ENCODE data around the gene NAT16. TPM values are rescaled to one million over a fixed set of nuclear protein-coding genes. Genes with fewer than 3 reads are reported as not detected.

NAT16 gene
- total and polyA plus RNA-seq, 2 of the 13 experiments (the other 11 are each of a cell fraction or from before 2014, with no cell fraction given), result 0.04 TPM; not detected in 1

- in situ Hi-C loops (cut with HindIII; ENCODE audit: extremely low pct_ligation_motif_present, low pct_unique_long_range_greater_than_20kb), result no loop called here
- ChIA-PET POLR2A (interaction anchor here (0.8 to 11.2 kb wide), 21 partner anchors 12 to 342 kb away, joined by 3 to 202 read pairs (median 7); partner anchors contain the start of genes CLDN15, FIS1, IFT22 and MOGAT3), CTCF (ENCODE audit: low intra/inter-chr PET ratio, low total read pairs) (interaction anchor here (1.3 kb wide), 1 partner anchor 27 kb away, joined by 5 read pairs; the partner anchor contains the start of gene FIS1)
- FAIRE-seq, result no peak
- ATAC-seq, result no peak; the same call in 1 of the 3 replicates
- H3K4me1 ChIP-seq (ENCODE audit: insufficient read depth, low read length), result peaks cover 44% of the 10 kb centered on the region
- H3K36me3 ChIP-seq (replicated peaks in 1 of 2; ENCODE audit: control insufficient read depth in 1 of 2, insufficient read depth in 2 of 2, low read length in 2 of 2), result peaks cover 2 to 12% of the 10 kb centered on the region in 2 experiments; a peak in 4 of 5 replicates
- no peaks in the 10 kb centered on the region; a peak in 1 of 5 replicates for H3K27me3 ChIP-seq (ENCODE audit: control insufficient read depth in 1 of 2, insufficient read depth in 2 of 2, low read length in 2 of 2)
- BruUV-seq (replicated peaks), result no TSS peak
- peak overlapping the region; percentile 84 for H3K27ac ChIP-seq (ENCODE audit: extremely low read length, insufficient read depth, low read length)
- no peak overlapping the region for H2AFZ ChIP-seq (ENCODE audit: low read length)
- H3K79me2 ChIP-seq (ENCODE audit: insufficient read depth, low read length), result peaks cover 29% of the 10 kb centered on the region
- WGBS (ENCODE audit: low lambda C conversion rate), result 0% methylated on average over 2 of the region's 34 CpGs
- DNase-seq (ENCODE audit: low spot score), result no peak
- intact Hi-C loops (cut with micrococcal nuclease; ENCODE audit: unreplicated experiment), result loop anchor here (2.0 kb wide), 1 partner anchor 16 kb away; the partner anchor contains the start of gene MOGAT3
- H3K4me3 ChIP-seq (replicated peaks in 1 of 3; ENCODE audit: insufficient read depth in 1 of 3, low read depth in 2 of 3, low read length in 3 of 3), result peak overlapping the region; percentile 82 to 95 (median 83)
- H3K4me2 ChIP-seq (ENCODE audit: low read depth, low read length), result peak overlapping the region; percentile 91
- no peaks in the 10 kb centered on the region for H3K9me3 ChIP-seq (ENCODE audit: low read length)
- H3K9ac ChIP-seq (ENCODE audit: insufficient read depth, low read depth, low read length), result peak overlapping the region; percentile 86
- no peaks in the 10 kb centered on the region for H4K20me1 ChIP-seq (ENCODE audit: insufficient read depth, low read length)
- 0 out of 2 replicates have a peak, but pooled peaks have one; percentile 39 for TF ChIP-seq REL (CRISPR knock-in tag; conservative IDR thresholded peaks at IDR 0.05)
- 0 out of 2 replicates have a peak, but pooled peaks have one; percentile 10 for TF ChIP-seq ZNF552 (CRISPR knock-in tag; IDR thresholded peaks at IDR 0.05; ENCODE audit: borderline replicate concordance)
- TF ChIP-seq MEIS1 (CRISPR knock-in tag; IDR thresholded peaks at IDR 0.05; ENCODE audit: borderline replicate concordance), result peak; percentile 21; the same call in 1 of the 2 replicates
- no peak for TF ChIP-seq FOXO1 (CRISPR knock-in tag; IDR thresholded peaks at IDR 0.05)
- TF ChIP-seq ZNF3 (CRISPR knock-in tag; IDR thresholded peaks at IDR 0.05), result no peak
- no peak; the same call in 1 of the 2 replicates for TF ChIP-seq BORCS8-MEF2B (CRISPR knock-in tag; IDR thresholded peaks at IDR 0.05)
- 0 out of 2 replicates have a peak, but pooled peaks have one; percentile 11 for TF ChIP-seq ZFX (CRISPR knock-in tag; IDR thresholded peaks at IDR 0.05; ENCODE audit: low read depth)
- TF ChIP-seq MAZ (IDR thresholded peaks at IDR 0.05; ENCODE audit: borderline replicate concordance, low read depth, low read length), result 0 out of 2 replicates have a peak, but pooled peaks have one; percentile 5
- no peak for TF ChIP-seq MAZ (CRISPR knock-in tag; IDR thresholded peaks at IDR 0.05; ENCODE audit: low read depth)
- TF ChIP-seq TBX2 (CRISPR knock-in tag; IDR thresholded peaks at IDR 0.05; ENCODE audit: borderline replicate concordance), result 0 out of 2 replicates have a peak, but pooled peaks have one; percentile 6
- TF ChIP-seq ZNF792 (CRISPR knock-in tag; IDR thresholded peaks at IDR 0.05), result 0 out of 2 replicates have a peak, but pooled peaks have one; percentile 25
- TF ChIP-seq ZNF605 (CRISPR knock-in tag; IDR thresholded peaks at IDR 0.05), result 0 out of 2 replicates have a peak, but pooled peaks have one; percentile 50
- no peak for TF ChIP-seq NBN (conservative IDR thresholded peaks at IDR 0.05)
- no peak for TF ChIP-seq POLR2AphosphoS2 (IDR thresholded peaks at IDR 0.05; ENCODE audit: low read depth, low read length)
- TF ChIP-seq CREBL2 (CRISPR knock-in tag; IDR thresholded peaks at IDR 0.05; ENCODE audit: borderline replicate concordance), result peak; percentile 31; the same call in 1 of the 2 replicates
- TF ChIP-seq EP300 (IDR thresholded peaks at IDR 0.05; ENCODE audit: low read depth in 2 of 2, low read length in 2 of 2), result 0 out of 4 replicates have a peak, but pooled peaks of 1 of the 2 experiments have one; percentile 12
- no peak; the same call in 1 of the 2 replicates for TF ChIP-seq EP300 (CRISPR knock-in tag; IDR thresholded peaks at IDR 0.05; ENCODE audit: borderline replicate concordance)
- TF ChIP-seq ZNF768 (CRISPR knock-in tag; IDR thresholded peaks at IDR 0.05), result 0 out of 2 replicates have a peak, but pooled peaks have one; percentile 23
- 0 out of 2 replicates have a peak, but pooled peaks have one; percentile 17 for TF ChIP-seq JUN (CRISPR knock-in tag; IDR thresholded peaks at IDR 0.05)
- peak in 1 of 2 experiments; percentile 63; a peak in 1 of 4 replicates for TF ChIP-seq HMGXB4 (CRISPR knock-in tag; IDR thresholded peaks at IDR 0.05; ENCODE audit: borderline replicate concordance in 1 of 2, low read depth in 1 of 2)
- TF ChIP-seq NRL (CRISPR knock-in tag; IDR thresholded peaks at IDR 0.05; ENCODE audit: borderline replicate concordance), result 0 out of 2 replicates have a peak, but pooled peaks have one; percentile 56
- 0 out of 2 replicates have a peak, but pooled peaks have one; percentile 31 for TF ChIP-seq ZNF772 (CRISPR knock-in tag; IDR thresholded peaks at IDR 0.05)
- peak; percentile 56 for TF ChIP-seq ZNF274 (CRISPR knock-in tag; IDR thresholded peaks at IDR 0.05)
Observed at GRCh38 chr7:101216860-101217387, 36.8 kb upstream of the NAT16 start.
